ENCODE results near the gene CELA3A. TPM values are rescaled to one million over a fixed set of nuclear protein-coding genes. Genes with fewer than 3 reads are reported as not detected.
"Not testable (repeated sequence)": the region's sequence is repeated elsewhere in the genome, so short reads cannot be mapped to it uniquely, and the experiment has no call there.

Gene CELA3A
- total RNA-seq, 2 experiments from 2014 or later, result not detected

GRCh38 chr1:22009566-22009965, 8.1 kb downstream of the CELA3A start:
- CTCF ChIA-PET, POLR2A ChIA-PET: not testable (repeated sequence)

DNA sequence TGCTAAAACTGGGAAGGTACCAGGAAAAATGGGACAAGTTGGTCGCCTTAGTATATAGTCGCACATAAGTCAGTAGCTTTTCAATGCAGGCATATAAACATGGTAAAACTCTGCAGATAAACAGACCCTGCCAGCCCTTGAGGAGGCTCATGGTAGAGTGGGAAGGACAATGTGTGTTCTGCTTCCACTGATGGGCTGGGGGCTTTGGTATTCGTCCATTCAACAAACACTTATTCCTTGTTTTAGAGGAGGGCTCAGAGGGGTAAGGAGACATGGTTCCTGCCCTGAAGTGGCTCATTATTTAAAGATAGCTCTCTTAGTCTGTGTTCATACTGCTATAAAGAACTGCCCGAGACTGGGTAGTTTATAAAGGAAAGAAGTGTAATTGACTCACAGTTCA, 11.3 kb downstream of the CELA3A start:
- POLR2A ChIA-PET, CTCF ChIA-PET: not testable (repeated sequence)

- POLR2A ChIA-PET, CTCF ChIA-PET: not testable (repeated sequence)
Measured at GRCh38 chr1:22014575-22015206, 13.2 kb downstream of the CELA3A start.

- ChIA-PET POLR2A (interaction anchor here (0.9 kb wide), 1 partner anchor 34 kb away, joined by 3 read pairs; no protein-coding TSS in a partner anchor), CTCF (interaction anchor here (0.5 to 1.5 kb wide), 4 partner anchors 21 to 916 kb away, joined by 3 to 5 read pairs (median 4); no protein-coding TSS in a partner anchor)
Measured at GRCh38 chr1:22018583-22019559, 17.4 kb downstream of the CELA3A start.

DNA sequence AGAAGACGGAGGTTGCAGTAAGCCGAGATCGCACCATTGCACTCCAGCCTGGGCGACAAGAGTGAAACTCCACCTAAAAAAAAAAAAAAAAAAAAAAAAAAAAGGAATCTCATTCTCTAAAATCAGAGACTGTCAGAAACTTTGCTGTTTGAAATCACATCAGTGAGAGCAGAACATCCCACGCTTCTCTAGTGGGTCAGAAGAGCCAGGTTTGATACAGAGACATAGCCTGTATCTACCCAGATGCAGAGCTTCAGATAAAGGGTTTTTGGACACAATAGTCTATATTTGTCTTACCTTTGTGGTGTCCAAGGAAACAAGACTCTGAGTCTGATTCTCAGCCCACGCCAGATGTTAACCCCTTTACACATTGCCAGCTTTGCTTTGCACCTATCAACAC, 19.6 kb downstream of the CELA3A start:
- ChIA-PET CTCF (interaction anchor here (1.1 kb wide), 1 partner anchor 85 kb away, joined by 3 read pairs; no protein-coding TSS in a partner anchor), POLR2A (interaction anchor here (0.7 kb wide), 1 partner anchor 19 kb away, joined by 8 read pairs; no protein-coding TSS in a partner anchor)

GRCh38 chr1:22024485-22025367, 23.3 kb downstream of the CELA3A start:
- POLR2A ChIA-PET, result interaction anchor here (0.6 to 3.1 kb wide), 9 partner anchors 15 to 585 kb away, joined by 3 to 30 read pairs (median 7); partner anchors contain the start of genes CDC42, NBPF3 and USP48
- CTCF ChIA-PET, result interaction anchor here (0.6 to 3.7 kb wide), 10 partner anchors 14 to 392 kb away, joined by 3 to 22 read pairs (median 3); partner anchors contain the start of gene CDC42

DNA sequence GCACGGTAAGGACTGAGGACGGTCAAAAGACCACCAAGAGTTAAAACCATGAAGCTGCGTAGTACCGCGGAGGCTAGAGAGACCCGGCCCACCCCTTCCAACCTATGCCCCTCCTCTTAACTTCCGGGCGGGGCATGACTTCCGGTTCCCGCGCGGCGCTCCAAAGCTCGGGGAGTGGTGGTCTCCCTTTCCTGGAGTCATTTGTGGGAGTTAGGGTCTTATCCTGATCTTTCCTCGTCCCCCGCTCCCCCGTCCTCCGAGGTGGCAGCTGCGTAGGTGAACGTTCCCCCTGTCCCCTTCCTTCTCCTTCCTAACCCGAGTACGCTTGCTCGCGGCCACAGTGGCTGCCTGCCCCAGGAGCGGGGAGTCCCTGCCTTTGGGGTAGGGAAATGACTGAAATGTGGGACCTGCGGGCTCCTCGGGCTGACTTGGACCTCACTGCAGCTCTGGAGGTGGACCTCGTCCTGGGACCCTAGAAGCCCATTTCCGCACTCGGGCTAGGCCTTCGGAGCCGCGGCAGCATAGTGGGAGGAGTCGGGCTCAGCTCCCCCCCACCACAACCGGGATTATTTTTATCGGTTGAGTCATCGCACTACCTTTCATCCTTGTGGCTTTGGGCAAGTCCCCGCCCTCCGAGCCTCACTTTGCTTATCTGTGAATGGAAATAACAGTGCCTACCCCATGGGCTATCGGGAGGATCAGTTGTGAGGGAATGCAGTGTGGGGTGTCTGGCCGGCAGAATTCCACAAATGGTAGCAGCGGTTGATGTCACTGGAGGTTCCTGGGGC, 24.1 kb downstream of the CELA3A start:
- CTCF ChIA-PET, result interaction anchor here (0.6 to 3.7 kb wide), 6 partner anchors 13 to 80 kb away, joined by 3 to 22 read pairs (median 3); no protein-coding TSS in a partner anchor
- POLR2A ChIA-PET, result interaction anchor here (0.6 to 3.1 kb wide), 7 partner anchors 14 to 586 kb away, joined by 3 to 30 read pairs (median 7); partner anchors contain the start of genes CDC42, NBPF3 and USP48

DNA sequence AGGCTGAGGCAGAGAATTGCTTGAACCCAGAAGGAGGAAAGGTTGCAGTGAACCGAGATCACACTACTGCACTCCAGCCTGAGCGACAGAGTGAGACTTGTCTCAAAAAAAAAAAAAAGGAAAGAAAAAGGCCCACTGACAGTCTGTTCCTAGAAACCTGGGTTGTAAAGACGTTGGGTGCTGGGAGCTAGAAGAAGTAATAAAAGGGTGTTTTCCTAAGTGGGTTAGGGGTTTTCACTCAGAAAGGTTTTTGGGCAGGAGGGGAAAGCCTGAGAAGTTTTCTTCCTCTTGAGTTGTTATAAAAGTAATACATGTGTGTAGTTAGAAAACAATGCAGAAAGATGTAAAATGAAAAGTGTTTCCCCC, 25.4 kb downstream of the CELA3A start:
- ChIA-PET POLR2A (interaction anchor here (0.5 to 1.2 kb wide), 3 partner anchors 21 to 26 kb away, joined by 3 to 4 read pairs (median 3); partner anchors contain the start of gene CDC42), CTCF (no interaction called here)

GRCh38 chr1:22030057-22030456, 28.6 kb downstream of the CELA3A start:
- ChIA-PET POLR2A (interaction anchor here (1.8 kb wide), 1 partner anchor 10 kb away, joined by 6 read pairs; no protein-coding TSS in a partner anchor), CTCF (no interaction called here)

DNA sequence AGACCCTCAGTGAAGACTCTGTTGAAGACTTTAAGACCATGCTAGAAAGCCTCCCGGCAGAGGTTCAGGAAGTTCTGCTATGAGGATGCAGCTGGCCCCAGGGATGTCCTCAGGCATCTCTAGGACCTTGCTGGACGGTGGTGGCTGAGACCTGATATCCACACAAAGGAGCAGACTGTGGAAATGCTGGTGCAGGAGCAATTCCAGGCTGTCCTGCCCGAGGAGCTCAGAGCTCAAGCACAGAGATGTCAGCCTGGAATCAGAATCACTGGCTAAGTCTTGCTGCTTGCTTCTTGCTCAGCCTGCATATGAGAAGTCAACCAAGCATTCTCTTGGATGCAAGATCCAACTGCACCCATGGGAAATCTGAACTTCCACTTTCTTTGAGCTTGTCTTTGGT, 29.0 kb downstream of the CELA3A start:
- POLR2A ChIA-PET, result interaction anchor here (1.8 kb wide), 1 partner anchor 10 kb away, joined by 6 read pairs; no protein-coding TSS in a partner anchor
- CTCF ChIA-PET, result interaction anchor here (0.8 kb wide), 1 partner anchor 247 kb away, joined by 3 read pairs; the partner anchor contains the start of gene USP48

- CTCF ChIA-PET, result interaction anchor here (0.8 kb wide), 1 partner anchor 248 kb away, joined by 3 read pairs; the partner anchor contains the start of gene USP48
- POLR2A ChIA-PET, result interaction anchor here (1.8 kb wide), 1 partner anchor 9 kb away, joined by 6 read pairs; no protein-coding TSS in a partner anchor
Measured at GRCh38 chr1:22031214-22031962, 29.9 kb downstream of the CELA3A start.

GRCh38 chr1:22034834-22035233, 33.4 kb downstream of the CELA3A start:
- CTCF ChIA-PET, POLR2A ChIA-PET: not testable (repeated sequence)

GRCh38 chr1:22037520-22037919, 36.1 kb downstream of the CELA3A start:
- CTCF ChIA-PET, result interaction anchor here (0.6 to 3.7 kb wide), 3 partner anchors 9 to 533 kb away, joined by 3 to 22 read pairs (median 4); no protein-coding TSS in a partner anchor
- POLR2A ChIA-PET, result interaction anchor here (2.2 to 4.2 kb wide), 2 partner anchors 12 to 15 kb away, joined by 5 to 28 read pairs; partner anchors contain the start of gene CDC42

- CTCF ChIA-PET, result interaction anchor here (0.8 to 3.7 kb wide), 4 partner anchors 10 to 14 kb away, joined by 3 to 22 read pairs (median 6); no protein-coding TSS in a partner anchor
- POLR2A ChIA-PET, result interaction anchor here (2.2 to 4.2 kb wide), 2 partner anchors 13 to 15 kb away, joined by 5 to 28 read pairs; partner anchors contain the start of gene CDC42
Measured at GRCh38 chr1:22038036-22038435, 36.6 kb downstream of the CELA3A start.

DNA sequence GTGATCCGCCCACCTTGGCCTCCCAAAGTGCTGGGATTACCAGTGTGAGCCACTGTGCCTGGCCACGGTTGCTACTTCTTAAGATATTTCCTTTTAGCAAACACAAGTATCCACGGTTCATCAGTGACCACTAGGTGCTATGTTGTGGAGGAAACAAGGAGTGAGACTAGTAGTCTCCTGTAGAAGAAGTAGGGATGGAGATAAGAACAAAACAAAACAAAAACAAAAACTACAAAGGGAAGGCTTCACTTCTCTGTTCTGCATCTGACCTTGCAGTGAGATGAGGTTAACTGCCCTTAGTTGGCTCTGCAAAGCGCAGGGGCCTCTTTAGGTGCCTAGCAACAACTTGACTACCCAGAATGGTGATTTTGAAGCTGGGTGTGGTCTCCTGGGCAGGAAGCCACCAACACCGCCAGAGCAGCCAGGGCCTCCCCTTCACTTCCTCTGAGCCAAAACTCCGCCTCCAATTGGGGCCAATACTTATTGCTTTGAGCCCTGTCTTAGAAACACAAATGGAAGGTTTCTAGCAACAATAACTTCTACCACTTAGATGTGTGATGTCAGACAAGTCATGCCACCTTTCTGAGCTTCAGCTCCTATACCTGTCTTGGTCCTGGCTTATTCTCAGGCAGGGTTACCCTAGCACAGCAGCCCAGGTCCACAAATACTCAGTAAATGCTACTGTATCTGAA, 38.3 kb downstream of the CELA3A start:
- POLR2A ChIA-PET, result interaction anchor here (0.6 to 4.2 kb wide), 7 partner anchors 9 to 257 kb away, joined by 3 to 28 read pairs (median 6); partner anchors contain the start of genes CDC42 and USP48
- CTCF ChIA-PET, result interaction anchor here (0.7 to 3.7 kb wide), 8 partner anchors 10 to 54 kb away, joined by 3 to 22 read pairs (median 4); partner anchors contain the start of gene CDC42

- POLR2A ChIA-PET, result interaction anchor here (1.0 to 4.2 kb wide), 5 partner anchors 9 to 257 kb away, joined by 4 to 28 read pairs (median 6); partner anchors contain the start of genes CDC42 and USP48
- CTCF ChIA-PET, result interaction anchor here (1.0 to 3.7 kb wide), 7 partner anchors 10 to 53 kb away, joined by 3 to 22 read pairs (median 4); partner anchors contain the start of gene CDC42
Measured at GRCh38 chr1:22040286-22040623, 38.8 kb downstream of the CELA3A start.

All from activated CD8-positive, alpha-beta memory T cell treated with anti-CD3 and anti-CD28 coated beads for 36 hours (primary cell).